Hippocampal formation (tissue), 2 donors: Measurements from ENCODE around the gene SEPTIN8.
"Not testable (repeated sequence)": the region's sequence is repeated elsewhere in the genome, so short reads cannot be mapped to it uniquely, and the experiment has no call there.

ENCODE experiments used
- DNase-seq, 2 donors: peaks; one replicate each; lab custom pipeline; 2025; lab: John Stamatoyannopoulos, UW

SEPTIN8 gene

GRCh38 chr5:132812781-132813598 is 36.0 kb upstream of the SEPTIN8 start, which contains the start of gene SOWAHA:
SOWAHA (plus strand) TSS chr5:132813302; CDS start chr5:132813622, 320 bp downstream.
- peak; percentile 51 to 68 for DNase-seq

DNA sequence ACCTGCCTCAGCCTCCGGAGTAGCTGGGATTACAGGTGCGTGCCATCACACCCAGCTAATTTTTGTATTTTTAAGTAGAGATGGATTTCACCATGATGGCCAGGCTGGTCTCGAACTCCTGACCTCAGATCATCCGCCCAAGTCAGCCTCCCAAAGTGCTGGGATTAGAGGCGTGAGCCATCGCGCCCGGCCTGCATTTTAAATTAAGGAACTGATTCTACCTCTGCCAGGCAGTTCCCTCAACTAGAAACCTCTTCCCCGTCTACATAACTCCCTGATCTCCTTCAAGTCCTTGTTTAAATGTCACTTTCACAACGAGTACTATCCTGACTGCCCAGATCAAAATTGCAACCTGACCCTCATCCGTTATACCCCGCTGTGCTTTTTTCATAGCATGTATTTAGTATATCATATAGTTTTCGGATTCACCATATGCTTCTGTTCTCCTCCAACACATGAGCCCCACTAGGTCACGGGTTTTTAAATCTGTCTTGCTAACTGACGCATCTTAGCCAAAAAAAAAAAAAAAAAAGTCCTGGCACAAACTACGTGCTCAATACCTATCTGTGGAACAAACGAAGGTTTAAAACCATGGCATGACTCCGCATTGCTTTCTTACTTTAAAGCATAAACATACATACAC is 35.2 kb upstream of the SEPTIN8 start:
- no peak for DNase-seq

DNA sequence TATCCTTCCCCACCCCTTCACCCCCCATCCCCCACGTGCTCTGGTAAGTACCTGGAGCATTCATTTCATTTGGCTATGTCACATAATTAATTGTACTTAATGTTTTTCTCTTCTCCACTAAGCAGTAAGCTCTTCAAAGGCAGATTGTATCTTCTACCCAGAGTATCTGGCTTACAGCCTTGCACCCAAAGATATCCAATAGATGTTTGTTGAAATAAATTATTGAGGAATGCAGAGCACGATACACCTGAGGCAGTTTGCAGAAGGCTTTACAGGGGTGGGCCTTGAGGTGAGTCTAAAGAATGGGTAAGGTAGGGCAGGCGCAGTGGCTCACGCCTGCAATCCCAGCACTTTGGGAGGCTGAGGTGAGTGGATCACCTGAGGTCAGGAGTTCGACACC is 33.6 kb upstream of the SEPTIN8 start:
- no peak for DNase-seq

GRCh38 chr5:132808866-132809265 is 31.8 kb upstream of the SEPTIN8 start:
- no peak for DNase-seq

DNA sequence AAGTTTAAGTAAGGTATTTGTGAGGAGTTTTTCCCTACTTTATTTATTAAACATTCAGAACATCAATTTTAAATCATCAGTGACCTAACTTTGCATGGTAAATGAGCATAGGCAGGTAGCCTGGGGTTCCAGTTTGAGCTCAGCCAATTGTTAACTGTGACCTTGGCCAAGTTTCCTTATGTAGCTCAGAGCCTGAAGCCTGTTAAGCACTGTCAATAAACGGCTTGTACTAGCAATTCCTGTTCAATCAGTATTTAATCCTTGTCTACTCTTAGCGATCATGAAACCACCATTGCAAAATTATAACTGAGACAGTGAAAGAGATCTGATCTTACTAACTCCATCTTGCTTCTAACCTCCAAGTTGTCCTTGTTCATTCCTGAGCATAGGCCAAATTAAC is 31.4 kb upstream of the SEPTIN8 start:
- DNase-seq: no peak

GRCh38 chr5:132807163-132807838 is 30.3 kb upstream of the SEPTIN8 start:
- DNase-seq: peak; percentile 46 to 55

DNA sequence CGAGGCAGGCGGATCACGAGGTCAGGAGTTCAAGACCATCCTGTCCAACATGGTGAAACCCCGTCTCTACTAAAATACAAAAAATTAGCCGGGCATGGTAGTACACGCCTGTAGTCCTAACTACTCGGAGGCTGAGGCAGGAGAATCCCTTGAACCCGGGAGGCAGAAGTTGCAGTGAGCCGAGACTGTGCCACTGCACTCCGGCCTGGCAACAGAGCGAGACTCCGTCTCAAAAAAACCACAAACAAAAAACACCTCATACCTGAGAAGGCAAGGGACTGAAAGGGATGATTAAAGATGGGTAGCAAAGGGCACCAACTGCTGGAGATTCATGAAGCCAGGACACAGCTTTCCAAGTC is 29.7 kb upstream of the SEPTIN8 start:
- DNase-seq: not testable (repeated sequence)

DNA sequence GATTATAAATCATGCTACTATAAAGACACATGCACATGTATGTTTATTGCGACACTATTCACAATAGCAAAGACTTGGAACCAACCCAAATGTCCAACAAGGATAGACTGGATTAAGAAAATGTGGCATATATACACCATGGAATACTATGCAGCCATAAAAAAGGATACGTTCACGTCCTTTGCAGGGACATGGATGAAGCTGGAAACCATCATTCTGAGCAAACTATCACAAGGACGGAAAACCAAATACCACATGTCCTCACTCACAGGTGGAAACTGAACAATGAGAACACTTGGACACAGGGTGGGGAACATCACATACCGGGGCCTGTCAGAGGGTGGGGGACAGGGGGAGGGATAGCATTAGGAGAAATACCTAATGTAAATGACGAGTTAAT is 28.8 kb upstream of the SEPTIN8 start:
- not testable (repeated sequence) for DNase-seq

DNA sequence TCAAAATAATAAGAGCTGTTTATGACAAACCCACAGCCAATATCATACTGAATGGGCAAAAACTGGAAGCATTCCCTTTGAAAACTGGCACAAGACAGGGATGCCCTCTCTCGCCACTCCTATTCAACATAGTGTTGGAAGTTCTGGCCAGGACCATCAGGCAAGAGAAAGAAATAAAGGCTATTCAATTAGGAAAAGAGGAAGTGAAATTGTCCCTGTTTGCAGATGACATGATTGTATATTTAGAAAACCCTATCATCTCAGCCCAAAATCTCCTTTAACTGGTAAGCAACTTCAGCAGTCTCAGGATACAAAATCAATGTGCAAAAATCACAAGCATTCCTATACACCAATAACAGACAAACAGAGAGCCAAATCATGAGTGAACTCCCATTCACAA is 27.2 kb upstream of the SEPTIN8 start:
- DNase-seq: not testable (repeated sequence)

DNA sequence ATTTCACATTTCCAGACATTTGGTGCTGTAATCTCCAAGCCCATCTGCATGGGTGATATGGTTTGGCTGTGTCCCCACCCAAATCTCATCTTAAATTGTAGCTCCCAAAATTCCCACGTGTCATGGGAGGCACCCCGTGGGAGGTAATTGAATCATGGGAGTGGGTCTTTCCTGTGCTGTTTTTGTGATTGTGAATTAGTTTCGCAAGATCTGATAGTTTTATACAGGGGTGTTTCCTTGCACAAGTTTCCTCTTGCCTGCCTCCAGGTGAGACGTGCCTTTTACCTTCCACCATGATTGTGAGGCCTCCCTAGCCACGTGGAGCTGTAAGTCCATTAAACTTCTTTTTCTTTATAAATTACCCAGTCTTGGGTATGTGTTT is 25.6 kb upstream of the SEPTIN8 start:
- not testable (repeated sequence) for DNase-seq

GRCh38 chr5:132802044-132802684 is 25.1 kb upstream of the SEPTIN8 start:
- DNase-seq: no peak

- peak; percentile 59 to 93 for DNase-seq
Observed at GRCh38 chr5:132800545-132800944, 23.5 kb upstream of the SEPTIN8 start.

DNA sequence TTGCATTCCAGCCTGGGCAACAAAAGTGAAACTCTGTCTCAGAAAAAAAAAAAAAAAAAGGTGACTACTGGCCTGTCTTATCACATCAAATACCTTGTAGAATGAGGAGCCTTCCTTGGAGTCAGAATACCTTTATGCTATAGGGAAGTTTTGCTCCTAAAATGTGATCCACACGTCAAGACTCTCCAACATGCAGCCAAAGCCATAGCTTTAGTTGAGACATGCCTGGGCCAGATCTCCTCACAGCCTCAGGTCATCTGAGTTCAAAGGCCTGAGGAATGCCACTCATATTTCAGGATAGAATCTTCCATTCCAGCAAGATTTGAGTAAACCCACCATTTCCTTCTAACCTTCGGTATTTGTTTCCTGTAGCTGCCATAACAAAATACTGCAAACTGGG is 22.4 kb upstream of the SEPTIN8 start:
- DNase-seq: no peak

DNA sequence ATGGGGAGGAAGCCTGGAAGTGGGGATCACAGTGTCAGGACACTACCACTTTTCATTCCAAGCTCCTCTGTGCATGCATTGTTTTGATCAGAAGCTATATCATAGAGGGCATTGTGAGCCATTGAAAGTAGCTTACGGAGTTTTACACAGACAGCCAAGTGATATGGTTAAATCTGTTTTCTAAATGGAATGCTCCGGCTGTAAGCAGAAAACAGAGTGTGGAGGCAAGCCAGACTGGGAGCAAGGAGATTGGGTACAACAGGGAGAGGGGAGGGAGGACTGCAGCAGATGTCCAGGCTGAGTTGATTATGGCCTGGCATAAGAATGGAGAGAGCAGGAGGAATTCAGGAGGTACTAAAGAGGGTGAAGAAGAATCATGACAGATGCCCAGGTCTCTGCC is 20.6 kb upstream of the SEPTIN8 start:
- peak; percentile 75 to 90 for DNase-seq

DNA sequence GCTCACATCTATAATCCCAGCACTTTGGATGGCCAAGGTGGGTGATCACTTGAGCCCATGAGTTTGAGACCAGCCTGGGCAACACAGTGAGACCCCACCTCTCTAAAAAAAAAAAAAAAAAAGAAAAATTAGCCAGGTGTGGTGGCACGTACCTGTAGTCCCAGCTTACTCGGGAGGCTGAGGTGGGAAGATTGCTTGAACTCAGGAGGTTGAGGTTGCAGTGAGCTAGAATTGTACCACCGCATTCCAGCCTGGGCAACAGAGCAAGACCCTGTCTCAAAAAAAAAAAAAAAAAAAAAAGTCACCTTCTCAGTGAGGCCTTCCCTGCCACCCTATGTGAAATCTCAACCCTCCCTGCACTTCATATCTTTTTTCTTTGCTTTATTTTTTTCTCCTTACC is 14.0 kb upstream of the SEPTIN8 start:
- no peak for DNase-seq

DNA sequence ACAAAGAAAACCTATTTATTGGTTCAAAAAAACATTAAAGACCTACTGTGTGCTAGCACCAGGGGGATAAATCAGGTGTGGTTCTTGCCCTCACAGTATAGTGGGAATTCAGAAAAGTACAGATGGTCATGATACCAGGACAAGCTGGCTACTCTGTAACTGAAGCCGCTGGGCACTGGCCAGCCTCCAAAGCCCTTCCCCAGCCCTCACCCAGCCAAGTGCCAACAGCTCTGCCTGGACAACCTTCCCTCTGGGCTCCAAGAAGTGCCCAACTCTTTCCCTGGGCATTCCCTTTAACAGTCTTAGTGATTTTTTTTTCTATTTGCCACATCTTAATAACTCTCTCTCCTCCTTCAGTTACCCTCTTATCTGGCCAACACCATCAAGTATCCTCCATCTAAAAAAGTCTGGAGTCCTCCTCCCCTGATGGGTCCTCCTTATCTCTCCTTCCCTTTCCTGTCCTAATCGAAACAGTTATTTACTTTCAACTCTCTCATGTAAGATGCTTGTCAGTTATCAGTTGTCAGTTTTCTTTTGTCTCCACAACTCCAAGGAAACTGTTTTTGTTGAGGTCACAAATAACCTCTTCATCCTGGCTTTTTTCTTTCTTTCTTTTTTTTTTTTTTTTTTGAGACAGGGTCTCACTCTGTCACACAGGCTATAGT is 13.3 kb upstream of the SEPTIN8 start:
- DNase-seq: peak in 1 of 2 donors; percentile 64

DNA sequence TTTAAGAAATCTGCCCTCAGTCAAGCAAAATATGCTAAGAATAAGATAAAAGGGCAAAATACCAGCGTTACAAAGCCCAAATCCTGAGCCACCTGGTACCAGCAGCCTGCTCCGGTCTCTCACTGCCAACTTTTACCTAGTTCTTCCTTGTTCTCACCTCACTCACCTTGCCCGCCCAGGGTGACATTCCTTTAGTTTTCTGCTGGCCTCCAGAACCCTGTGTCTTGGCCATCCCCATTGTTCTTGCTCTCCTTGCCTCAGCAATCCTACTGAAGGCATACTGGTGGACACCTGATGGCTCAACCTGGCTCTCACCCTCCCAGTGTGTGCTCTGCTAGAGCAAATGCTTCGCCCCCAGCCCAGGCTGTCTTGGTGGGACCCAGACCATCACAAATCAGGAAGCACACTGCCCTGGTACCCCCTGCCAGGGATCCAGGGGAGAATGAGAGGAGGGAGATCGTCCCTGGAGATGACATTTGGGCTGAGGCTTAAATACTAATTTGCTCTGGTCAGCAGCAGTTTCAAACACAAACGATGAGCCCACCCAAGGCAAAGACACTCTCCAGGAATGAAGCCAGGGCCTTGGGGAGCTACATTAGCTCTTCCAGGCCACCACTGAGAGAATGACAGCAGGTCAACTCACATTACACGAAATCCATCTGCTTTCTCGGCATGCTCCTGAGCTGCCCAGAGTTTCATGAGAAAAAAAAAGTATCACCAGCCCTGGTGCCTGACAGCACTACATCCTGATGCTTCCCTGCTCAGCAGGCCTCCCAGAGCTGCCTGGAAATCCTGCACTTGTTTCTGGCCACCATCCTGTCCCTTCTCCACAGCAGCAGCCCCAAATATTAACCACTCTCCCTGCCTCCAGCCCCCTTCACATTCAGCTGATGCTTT is 12.2 kb upstream of the SEPTIN8 start:
- DNase-seq: no peak

GRCh38 chr5:132788508-132788907 is 11.5 kb upstream of the SEPTIN8 start:
- no peak for DNase-seq

DNA sequence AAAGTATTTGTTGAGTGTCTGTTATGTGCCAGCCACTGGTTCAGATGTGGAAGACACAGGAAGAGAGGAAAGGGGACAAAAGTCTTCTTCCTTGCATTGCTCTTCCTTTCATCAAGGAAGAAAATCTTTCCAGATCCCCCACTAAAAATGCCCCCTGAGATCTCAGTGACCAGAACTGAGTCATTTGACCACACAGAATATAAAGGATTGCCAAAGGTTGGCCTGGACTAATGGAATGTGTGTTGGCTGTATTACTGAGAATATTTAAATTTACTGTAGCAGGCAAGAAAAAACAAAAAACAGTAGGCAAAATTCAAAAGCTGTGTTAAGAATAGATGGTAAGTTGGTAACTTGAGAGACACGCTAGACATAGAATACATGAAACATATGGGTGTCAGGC is 10.0 kb upstream of the SEPTIN8 start:
- DNase-seq: no peak

- no peak for DNase-seq
Observed at GRCh38 chr5:132785864-132786263, 8.8 kb upstream of the SEPTIN8 start.

DNA sequence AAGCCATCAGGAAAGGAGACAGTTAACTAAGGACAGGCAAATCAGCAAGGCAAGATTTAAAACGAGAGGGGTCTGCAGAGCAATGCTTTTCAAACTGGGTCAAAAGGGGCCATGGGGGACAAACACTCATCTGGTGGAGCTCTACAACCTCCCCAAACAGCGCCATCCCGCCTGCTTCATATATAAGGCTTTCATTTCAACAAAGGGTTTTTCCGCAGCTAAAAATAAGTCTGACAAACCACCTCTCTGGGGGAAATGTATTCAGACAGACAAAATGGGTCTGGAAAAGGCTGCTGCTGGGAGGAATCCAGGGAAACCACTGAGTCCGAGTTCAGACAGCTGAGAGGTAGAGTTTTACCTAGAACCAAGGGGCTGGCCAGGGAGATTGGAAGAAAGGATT is 8.3 kb upstream of the SEPTIN8 start:
- DNase-seq: no peak
